VCaP (cell line): ENCODE measurements around the gene KCP.

Experiments used
- H3K27ac ChIP-seq: fragments of 450-650 bp; 2 replicates; pipeline ENCODE4 v1.5.1; 2017
- CTCF ChIP-seq: fragments of 450-650 bp; conservative IDR thresholded peaks from 2 replicates; pipeline ENCODE4 v1.5.1; 2017; ENCODE audit warnings: mild to moderate bottlenecking, moderate library complexity

KCP gene

GRCh38 chr7:128845987-128846386 lies 64.5 kb downstream of the KCP start:
- TF ChIP-seq CTCF = no peak
- H3K27ac ChIP-seq = no peak overlapping the region

- TF ChIP-seq CTCF = no peak
- no peak overlapping the region for H3K27ac ChIP-seq
These were observed 65.0 kb downstream of the KCP start for GRCh38 chr7:128845475-128845874.

GRCh38 chr7:128844777-128845311 lies 65.7 kb downstream of the KCP start:
- no peak for TF ChIP-seq CTCF
- no peak overlapping the region for H3K27ac ChIP-seq

- no peak overlapping the region for H3K27ac ChIP-seq
- no peak for TF ChIP-seq CTCF
These were observed 66.4 kb downstream of the KCP start for GRCh38 chr7:128843938-128844621.

GRCh38 chr7:128842674-128843641 lies 67.6 kb downstream of the KCP start:
- no peak for TF ChIP-seq CTCF
- no peak overlapping the region for H3K27ac ChIP-seq

GRCh38 chr7:128841921-128842673 lies 68.4 kb downstream of the KCP start:
- no peak overlapping the region for H3K27ac ChIP-seq
- peak; percentile 50 for TF ChIP-seq CTCF
